Activated T-helper 17 cell treated with anti-CD3 and anti-CD28 coated beads, Interleukin-2, amount 50 U/mL, for 72 hours (primary cell): ENCODE measurements around the gene MEIOB. TPM values are rescaled to one million over a fixed set of nuclear protein-coding genes. Genes with fewer than 3 reads are reported as not detected.

ENCODE experiments used
- ATAC-seq: fragments of 150-1000 bp; cut with Tn5 transposase; replicated peaks from 2 replicates; pipeline ENCODE4 v1.10.0; 2021; ENCODE audit warnings: mild to moderate bottlenecking, moderate library complexity
- H3K27ac Mint-ChIP-seq: one replicate; pipeline ENCODE4 v1.8.0; 2022; ENCODE audit warnings: mixed read lengths
- H3K27me3 Mint-ChIP-seq: one replicate; pipeline ENCODE4 v1.8.0; 2022; ENCODE audit warnings: mixed read lengths
- H3K36me3 Mint-ChIP-seq: one replicate; pipeline ENCODE4 v1.8.0; 2022; ENCODE audit warnings: low read depth, mild to moderate bottlenecking, mixed read lengths
- H3K4me1 Mint-ChIP-seq: one replicate; pipeline ENCODE4 v1.8.0; 2022; ENCODE audit warnings: mixed read lengths
- H3K4me3 Mint-ChIP-seq: one replicate; pipeline ENCODE4 v1.8.0; 2022; ENCODE audit warnings: mild to moderate bottlenecking, mixed read lengths
- H3K9me3 Mint-ChIP-seq: one replicate; pipeline ENCODE4 v1.8.0; 2022; ENCODE audit warnings: mixed read lengths
- total RNA-seq, 2 donors: library from RNA; stranded (reverse); gene quantifications; one replicate each; pipeline ENCODE4 v1.2.3, GENCODE V29; 2022

MEIOB gene
- total RNA-seq, 2 donors from 2014 or later = 0.79 TPM; not detected in 1

DNA sequence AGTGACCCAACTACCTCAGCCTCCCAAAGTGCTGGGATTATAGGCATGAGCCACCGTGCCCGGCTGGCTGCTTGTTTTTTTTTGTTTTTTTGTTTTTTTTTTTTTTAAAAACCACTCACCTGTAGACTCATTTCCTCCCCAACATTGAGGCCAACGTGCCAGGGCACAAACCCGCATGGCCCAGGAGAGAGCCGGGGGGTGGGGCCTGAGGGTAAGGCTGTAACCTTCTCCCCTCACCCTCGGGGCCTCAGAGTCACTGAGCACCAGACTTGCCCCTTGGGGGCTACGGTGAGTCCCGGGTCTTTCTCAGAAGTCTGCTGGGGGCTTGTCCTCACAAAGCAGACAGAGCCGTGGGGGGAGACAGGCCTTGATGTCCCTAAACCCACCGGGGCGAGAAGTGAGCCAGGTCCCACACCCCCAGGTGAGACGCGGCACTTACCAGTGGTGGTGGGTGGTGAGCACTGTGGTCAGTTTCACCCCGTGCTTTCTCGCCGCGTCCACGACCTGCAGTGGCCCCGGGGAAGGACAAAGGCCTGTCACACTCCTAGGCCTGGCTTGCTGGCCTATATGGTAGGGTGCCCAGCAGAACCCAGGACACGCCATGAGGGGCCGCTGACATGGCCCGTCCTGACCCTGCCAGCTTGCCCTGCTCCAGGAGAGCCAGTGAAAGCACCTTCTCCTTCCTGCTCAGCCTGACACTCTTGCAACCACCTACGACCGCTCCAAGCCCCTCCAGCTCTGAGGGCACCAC is 49.9 kb downstream of the MEIOB start:
- H3K9me3 Mint-ChIP-seq = no peaks in the 10 kb centered on the region
- ATAC-seq = no peak
- no peaks in the 10 kb centered on the region for H3K27me3 Mint-ChIP-seq
- H3K36me3 Mint-ChIP-seq = peaks cover 16% of the 10 kb centered on the region
- no peak overlapping the region for H3K4me3 Mint-ChIP-seq
- H3K4me1 Mint-ChIP-seq = peaks cover 5% of the 10 kb centered on the region
- H3K27ac Mint-ChIP-seq = no peak overlapping the region

DNA sequence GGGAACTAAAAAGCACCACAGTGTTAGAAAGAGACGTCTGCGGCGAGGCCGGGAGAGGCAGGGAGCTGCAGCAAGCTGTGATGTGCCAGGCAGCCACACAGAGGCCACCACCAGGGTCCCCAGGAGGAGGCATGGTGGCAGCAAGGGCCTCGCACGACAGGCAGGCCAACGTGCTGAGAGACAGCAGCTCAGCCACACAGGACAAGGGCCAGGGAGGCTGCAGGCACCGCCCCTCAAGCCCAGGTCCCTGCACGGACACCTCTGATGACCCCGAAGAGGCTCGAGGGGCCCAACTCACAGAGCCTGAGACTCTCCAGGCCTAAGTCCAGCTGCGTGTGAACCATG is 51.0 kb downstream of the MEIOB start:
- Mint-ChIP-seq H3K27ac (no peak overlapping the region), H3K36me3 (peaks cover 12% of the 10 kb centered on the region), H3K27me3 (no peaks in the 10 kb centered on the region), H3K4me1 (peaks cover 5% of the 10 kb centered on the region), H3K9me3 (no peaks in the 10 kb centered on the region), H3K4me3 (no peak overlapping the region)
- ATAC-seq = no peak

DNA sequence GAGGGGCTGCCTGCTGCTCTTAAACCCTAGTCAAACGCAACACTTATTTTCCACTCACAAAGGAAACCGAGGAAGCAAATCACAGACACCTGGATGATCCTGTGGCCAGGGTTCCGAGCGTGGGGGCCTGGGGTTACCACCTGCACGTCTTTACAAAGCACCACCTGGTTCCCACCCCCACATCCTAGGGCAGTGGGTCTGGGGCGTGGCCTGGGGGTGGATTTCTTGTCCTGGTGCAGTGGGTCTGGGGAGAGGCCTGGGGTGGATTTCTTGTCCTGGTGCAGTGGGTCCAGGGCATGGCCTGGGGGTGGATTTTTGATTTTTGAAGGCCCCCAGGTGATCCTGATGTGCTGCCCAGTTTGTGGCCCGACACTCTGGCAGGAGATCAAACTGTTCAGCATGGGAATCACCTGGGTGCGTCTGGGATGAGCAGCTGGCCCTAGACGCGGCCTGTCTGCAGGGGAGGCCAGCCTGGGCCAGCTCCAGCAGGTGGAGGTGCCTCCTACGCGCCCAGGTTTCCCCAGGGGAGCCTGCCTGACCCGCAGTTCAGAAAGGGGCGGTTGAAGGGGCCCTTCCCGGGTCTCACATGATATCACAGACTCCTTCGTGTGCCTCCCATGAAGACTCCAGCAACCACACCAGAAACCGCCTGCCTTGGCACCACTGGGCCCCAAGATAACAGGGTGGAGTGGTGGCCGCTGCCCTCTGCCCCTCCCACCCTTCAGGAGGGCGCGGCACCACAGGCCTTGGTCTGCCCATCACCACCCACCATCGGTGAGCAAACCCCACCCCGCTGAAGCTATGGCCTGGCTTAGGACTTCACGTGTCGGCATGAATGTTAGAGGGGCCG is 51.6 kb downstream of the MEIOB start:
- Mint-ChIP-seq H3K27me3 (no peaks in the 10 kb centered on the region), H3K4me3 (no peak overlapping the region), H3K36me3 (peaks cover 16% of the 10 kb centered on the region), H3K4me1 (peaks cover 5% of the 10 kb centered on the region), H3K27ac (no peak overlapping the region), H3K9me3 (no peaks in the 10 kb centered on the region)
- no peak for ATAC-seq

DNA sequence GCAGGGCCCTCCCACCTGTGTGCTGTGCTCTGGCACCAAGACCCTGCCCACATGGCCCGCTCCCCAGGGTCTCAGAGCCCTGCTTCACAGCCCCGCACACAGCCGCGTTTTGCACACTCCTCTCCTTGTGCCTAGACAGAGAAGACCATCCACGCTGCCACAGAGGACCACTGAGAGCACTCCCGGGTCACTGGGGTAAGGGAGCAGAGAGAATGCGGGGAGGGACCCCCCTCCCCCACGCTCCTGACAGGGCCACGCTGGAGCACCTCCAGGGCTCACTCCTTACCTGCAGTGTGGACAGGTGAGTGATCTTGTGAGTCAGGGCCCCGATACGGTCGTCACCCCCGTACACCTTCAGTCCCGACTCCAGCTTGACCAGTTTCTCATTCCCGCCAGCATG is 52.4 kb downstream of the MEIOB start:
- no peak for ATAC-seq
- Mint-ChIP-seq H3K4me1 (peaks cover 3% of the 10 kb centered on the region), H3K4me3 (no peak overlapping the region), H3K9me3 (no peaks in the 10 kb centered on the region), H3K27me3 (no peaks in the 10 kb centered on the region), H3K36me3 (peaks cover 20% of the 10 kb centered on the region), H3K27ac (no peak overlapping the region)

DNA sequence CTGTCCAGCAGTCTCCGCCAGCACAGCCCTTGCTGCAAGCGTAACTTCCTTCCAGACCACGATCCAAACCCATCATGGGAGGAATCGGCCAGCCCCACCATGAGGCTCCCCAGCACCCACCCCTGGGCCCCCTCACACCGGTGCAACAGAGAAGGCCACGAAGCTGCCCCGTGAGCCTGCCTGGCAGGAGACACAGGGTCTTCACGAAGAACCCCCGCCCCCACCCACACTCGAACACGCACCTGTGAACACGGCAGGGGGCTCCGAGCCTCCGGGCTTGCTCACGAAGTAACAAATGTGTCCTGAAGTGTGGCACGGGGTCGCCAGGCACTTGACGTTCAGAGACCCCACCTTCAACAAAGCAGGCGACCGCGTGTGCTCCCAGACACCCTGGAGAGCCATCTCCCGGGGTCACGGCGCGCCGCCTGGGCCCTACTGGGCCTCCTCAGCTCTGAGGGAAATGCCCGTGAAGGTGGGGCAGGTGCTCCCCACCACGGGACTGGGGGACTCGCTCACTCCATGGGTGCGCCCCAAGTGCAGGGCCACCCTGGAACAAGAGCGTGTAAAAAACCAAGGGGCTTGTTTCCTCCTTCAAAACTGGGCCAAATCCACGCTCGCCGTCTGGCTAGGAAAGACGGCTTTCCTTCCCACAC is 53.0 kb downstream of the MEIOB start:
- no peaks in the 10 kb centered on the region for H3K9me3 Mint-ChIP-seq
- H3K27ac Mint-ChIP-seq = no peak overlapping the region

DNA sequence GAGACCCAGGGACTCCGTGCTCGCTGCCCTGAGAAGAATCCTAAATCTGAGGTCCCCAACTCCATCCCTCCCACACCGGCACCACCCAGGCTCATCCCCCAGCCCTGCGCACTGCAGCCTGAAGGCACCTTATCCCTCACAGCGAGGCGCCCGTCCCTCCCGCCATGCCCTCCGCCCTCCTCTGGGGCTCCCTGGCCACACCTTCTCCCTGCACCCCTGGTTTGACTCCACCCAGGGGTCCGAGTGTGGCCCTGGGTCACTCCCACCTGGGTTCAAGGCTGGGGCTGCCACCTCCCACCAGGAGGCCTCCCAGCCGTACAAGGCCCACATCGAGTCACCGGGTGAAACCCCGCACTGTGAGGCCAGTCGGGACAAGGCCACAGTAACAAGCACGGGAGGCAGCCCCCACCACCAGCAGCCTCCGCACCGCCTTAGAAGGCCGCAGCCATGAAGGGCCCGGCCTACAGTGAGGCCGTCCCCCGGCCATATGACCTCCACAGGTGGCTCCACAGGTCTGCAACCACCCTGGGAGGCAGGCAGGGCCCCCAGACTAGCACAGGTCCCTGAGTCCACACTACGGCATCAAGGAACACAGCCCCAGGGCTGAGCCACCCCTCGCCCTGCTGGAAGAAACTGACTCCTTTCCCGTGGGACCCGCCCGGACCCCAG is 53.6 kb downstream of the MEIOB start:
- Mint-ChIP-seq H3K9me3 (no peaks in the 10 kb centered on the region), H3K27ac (no peak overlapping the region), H3K36me3 (peaks cover 30% of the 10 kb centered on the region), H3K4me1 (peaks cover 5% of the 10 kb centered on the region), H3K4me3 (no peak overlapping the region), H3K27me3 (no peaks in the 10 kb centered on the region)
- no peak for ATAC-seq

More for the DNA sequence above, 53.0 kb downstream of the MEIOB start:
- H3K36me3 Mint-ChIP-seq = peaks cover 23% of the 10 kb centered on the region
- no peak overlapping the region for H3K4me3 Mint-ChIP-seq
- no peaks in the 10 kb centered on the region for H3K27me3 Mint-ChIP-seq
- no peaks in the 10 kb centered on the region for H3K4me1 Mint-ChIP-seq
- no peak for ATAC-seq

DNA sequence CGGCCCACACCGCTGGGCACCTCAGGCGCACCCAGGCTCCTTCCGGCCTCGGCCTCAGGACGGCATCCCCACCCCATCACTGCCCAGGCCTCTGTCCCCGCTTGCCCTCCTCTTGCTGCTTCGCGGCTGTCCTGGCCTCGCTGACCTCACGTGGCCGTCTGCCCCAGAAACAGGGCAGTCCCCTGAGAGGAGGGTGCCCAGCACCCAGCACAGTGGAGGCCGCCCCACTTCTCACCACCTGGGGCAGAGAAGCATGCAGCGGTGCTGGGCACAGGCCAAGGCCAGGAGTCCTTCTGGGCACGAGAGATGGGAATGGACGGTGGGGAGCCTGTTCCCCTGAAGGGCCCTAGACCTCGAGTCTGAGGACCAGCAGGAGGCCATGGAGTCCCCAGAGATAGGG is 54.2 kb downstream of the MEIOB start:
- no peak for ATAC-seq
- Mint-ChIP-seq H3K27ac (no peak overlapping the region), H3K9me3 (no peaks in the 10 kb centered on the region), H3K4me3 (no peak overlapping the region), H3K36me3 (peaks cover 30% of the 10 kb centered on the region), H3K4me1 (peaks cover 9% of the 10 kb centered on the region), H3K27me3 (no peaks in the 10 kb centered on the region)

DNA sequence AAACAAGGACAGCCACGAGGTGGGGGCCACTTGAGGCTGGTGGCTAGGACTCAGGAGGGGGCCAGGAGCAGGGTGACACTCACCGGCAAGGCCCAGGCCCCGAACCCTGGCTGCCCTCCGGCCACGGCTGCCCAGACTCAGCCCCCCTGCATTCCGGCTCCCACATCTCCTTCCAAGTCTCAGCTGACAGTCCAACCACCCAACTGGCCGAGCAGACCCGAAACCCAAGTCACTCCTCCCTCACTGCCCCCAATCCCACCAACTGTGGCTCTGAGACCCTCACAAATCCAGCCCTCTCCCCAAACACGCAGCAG is 54.7 kb downstream of the MEIOB start:
- ATAC-seq = no peak
- Mint-ChIP-seq H3K9me3 (no peaks in the 10 kb centered on the region), H3K36me3 (peaks cover 30% of the 10 kb centered on the region), H3K27me3 (no peaks in the 10 kb centered on the region), H3K4me1 (peaks cover 9% of the 10 kb centered on the region), H3K4me3 (no peak overlapping the region), H3K27ac (no peak overlapping the region)

DNA sequence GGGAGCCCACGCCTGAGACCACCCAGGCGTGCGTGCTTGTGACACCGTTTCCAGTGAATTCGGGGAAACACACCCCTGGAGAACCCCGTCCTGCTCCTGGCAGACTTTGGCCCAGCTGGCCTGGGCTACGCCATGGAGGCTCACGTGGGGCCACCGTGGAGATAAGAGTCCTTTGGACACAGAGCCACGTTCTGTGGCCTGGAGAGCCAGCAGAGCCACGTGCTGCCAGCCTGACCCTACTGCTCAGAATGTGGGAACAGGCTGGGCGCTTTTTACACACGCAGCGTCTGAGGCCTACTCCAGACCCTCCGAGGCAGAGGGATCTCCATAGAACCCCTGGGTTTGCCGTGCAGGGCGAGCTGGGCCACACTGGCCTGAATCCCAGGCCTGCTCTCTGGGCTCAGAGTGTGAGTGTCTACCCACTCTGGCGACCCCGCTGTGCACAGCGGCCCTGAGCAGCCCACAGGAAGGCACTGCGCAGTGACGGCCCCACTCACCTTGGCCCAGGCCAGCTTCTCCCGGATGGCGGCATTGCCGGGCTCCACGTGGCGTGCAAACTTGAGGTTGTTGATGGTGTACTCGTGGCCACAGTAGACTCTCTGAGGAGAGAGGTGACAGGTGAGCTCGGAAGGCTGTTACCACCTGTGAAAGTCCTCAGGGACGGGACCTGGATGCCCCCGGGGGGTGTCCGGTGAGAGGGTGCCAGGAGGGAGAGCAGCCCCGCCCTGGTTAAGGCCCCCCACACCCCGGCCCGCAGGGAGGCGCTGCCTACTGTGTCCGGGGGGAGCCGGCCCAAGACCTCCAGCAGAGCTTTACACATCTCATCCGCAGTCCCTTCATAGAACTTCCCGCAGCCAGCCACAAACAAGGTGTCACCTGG is 55.3 kb downstream of the MEIOB start:
- peaks cover 9% of the 10 kb centered on the region for H3K4me1 Mint-ChIP-seq
- no peaks in the 10 kb centered on the region for H3K27me3 Mint-ChIP-seq
- H3K4me3 Mint-ChIP-seq = no peak overlapping the region
- peaks cover 30% of the 10 kb centered on the region for H3K36me3 Mint-ChIP-seq
- ATAC-seq = no peak
- H3K9me3 Mint-ChIP-seq = no peaks in the 10 kb centered on the region
- H3K27ac Mint-ChIP-seq = no peak overlapping the region

DNA sequence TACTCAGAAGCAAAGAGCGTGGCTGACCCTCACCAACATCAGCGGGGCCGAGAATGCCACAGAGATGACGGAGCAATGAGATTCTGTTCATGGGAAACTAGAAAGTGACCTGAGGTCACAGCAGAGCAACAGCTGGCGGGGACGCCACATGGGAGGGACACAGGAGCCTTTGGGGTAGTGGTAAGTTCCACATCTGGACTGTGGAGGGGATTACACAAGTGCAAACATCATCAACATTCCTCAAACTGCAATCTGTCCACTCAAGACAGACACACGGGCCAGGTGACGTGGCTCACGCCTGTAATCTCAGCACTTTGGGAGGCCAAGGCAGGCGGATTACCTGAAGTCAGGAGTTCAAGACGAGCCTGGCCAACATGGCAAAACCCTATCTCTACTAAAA is 56.5 kb downstream of the MEIOB start:
- ATAC-seq = no peak
- Mint-ChIP-seq H3K27ac (no peak overlapping the region), H3K4me1 (peaks cover 9% of the 10 kb centered on the region), H3K36me3 (peaks cover 30% of the 10 kb centered on the region), H3K4me3 (no peak overlapping the region), H3K9me3 (no peaks in the 10 kb centered on the region), H3K27me3 (no peaks in the 10 kb centered on the region)

DNA sequence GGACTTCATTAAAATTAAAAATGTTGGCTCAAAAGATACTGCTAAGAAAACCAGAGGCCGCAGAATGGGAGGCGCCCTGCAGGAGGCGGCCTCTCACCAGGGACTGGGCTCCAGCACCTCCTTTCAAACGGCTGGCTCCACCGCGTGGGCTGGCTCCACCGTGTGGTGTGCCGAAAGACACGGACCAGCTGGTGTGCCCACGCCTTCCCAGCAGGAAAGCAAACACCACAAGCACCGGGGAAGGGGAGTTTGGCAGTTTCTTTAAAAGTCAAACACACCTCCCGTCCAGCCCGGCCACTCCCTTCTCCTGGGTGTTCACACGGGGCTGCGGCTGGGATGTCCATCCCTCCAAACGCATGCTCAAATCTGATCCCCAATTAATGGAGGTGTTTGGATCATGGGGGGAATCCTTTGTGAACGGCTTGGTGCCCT is 59.2 kb downstream of the MEIOB start:
- peak overlapping the region; percentile 77 for H3K27ac Mint-ChIP-seq
- H3K36me3 Mint-ChIP-seq = peaks cover 41% of the 10 kb centered on the region
- ATAC-seq = peak; percentile 96
- no peaks in the 10 kb centered on the region for H3K27me3 Mint-ChIP-seq
- peaks cover 9% of the 10 kb centered on the region for H3K4me1 Mint-ChIP-seq
- H3K4me3 Mint-ChIP-seq = peak overlapping the region; percentile 20
- no peaks in the 10 kb centered on the region for H3K9me3 Mint-ChIP-seq

DNA sequence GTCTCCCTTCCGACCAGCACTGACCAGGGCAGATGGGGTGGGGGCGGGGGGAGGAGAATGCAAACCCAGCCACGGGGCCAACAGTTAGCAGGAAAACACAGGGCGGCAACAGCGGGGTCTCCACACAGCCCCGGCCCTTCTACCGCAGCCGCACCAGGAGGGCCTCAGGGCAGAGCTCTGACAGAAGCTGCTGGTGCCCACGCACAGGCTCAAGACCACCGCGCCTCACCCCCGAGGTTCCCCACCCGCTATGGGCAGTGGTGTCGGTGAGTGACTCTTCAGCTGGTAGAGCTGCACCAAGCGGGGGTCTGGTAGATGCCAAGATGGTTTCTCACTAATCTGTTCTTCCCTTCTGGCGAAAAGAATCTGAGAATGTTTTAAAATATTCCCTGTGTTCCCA is 61.4 kb downstream of the MEIOB start:
- H3K36me3 Mint-ChIP-seq = peaks cover 52% of the 10 kb centered on the region
- peaks cover 9% of the 10 kb centered on the region for H3K4me1 Mint-ChIP-seq
- no peak for ATAC-seq
- H3K27ac Mint-ChIP-seq = no peak overlapping the region
- H3K9me3 Mint-ChIP-seq = no peaks in the 10 kb centered on the region
- H3K4me3 Mint-ChIP-seq = no peak overlapping the region
- H3K27me3 Mint-ChIP-seq = no peaks in the 10 kb centered on the region

DNA sequence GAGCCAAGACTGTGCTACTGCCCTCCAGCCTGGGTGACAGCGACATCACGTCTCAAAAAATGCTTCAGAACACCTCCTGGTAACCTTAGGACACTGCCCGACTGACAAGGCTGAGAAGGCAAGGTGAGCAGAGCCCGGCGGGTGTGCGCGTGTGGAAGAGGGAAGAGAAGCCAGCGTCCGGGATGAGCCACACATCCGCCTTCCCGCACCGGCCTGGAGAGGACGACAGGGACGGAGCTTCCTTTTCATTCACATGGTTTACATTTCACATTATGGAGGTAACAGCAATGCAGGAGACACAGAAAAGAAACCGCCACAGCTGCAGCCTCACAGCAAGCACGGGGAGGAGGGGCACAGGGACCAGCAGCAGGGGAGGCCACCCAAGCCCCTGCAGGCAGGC is 61.9 kb downstream of the MEIOB start:
- Mint-ChIP-seq H3K4me1 (peaks cover 9% of the 10 kb centered on the region), H3K9me3 (no peaks in the 10 kb centered on the region), H3K36me3 (peaks cover 52% of the 10 kb centered on the region), H3K4me3 (no peak overlapping the region), H3K27ac (no peak overlapping the region), H3K27me3 (no peaks in the 10 kb centered on the region)
- no peak for ATAC-seq
